H9 (cell line): ENCODE data around the gene PTK7. TPM values are rescaled to one million over a fixed set of nuclear protein-coding genes. Genes with fewer than 3 reads are reported as not detected.

Source experiments
- DNase-seq: peaks from one replicate; pipeline ENCODE4 v3.0.0-alpha.2; 2017
- H2AFZ ChIP-seq: one replicate; pipeline ENCODE4 v1.6.1; 2013; ENCODE audit warnings: mild to moderate bottlenecking, low read length, control low read depth, moderate library complexity
- H2AK5ac ChIP-seq: 2 replicates; pipeline ENCODE4 v1.6.1; 2013; ENCODE audit warnings: low read length, control low read depth, mixed read lengths; ENCODE audit not compliant: insufficient read length
- H2BK120ac ChIP-seq: one replicate; pipeline ENCODE4 v1.6.1; 2013; ENCODE audit warnings: low read depth, mild to moderate bottlenecking, low read length, control low read depth, inconsistent platforms; ENCODE audit not compliant: poor library complexity, severe bottlenecking
- H2BK12ac ChIP-seq: 2 replicates; pipeline ENCODE4 v1.6.1; 2013; ENCODE audit warnings: low read length, control low read depth, mixed read lengths, low read depth; ENCODE audit not compliant: insufficient read length
- H2BK15ac ChIP-seq: 2 replicates; pipeline ENCODE4 v1.6.1; 2013; ENCODE audit warnings: low read depth, low read length, control low read depth
- H2BK20ac ChIP-seq: one replicate; pipeline ENCODE4 v1.6.1; 2013; ENCODE audit warnings: low read depth, mild to moderate bottlenecking, low read length, control low read depth, inconsistent platforms; ENCODE audit not compliant: poor library complexity, severe bottlenecking
- H2BK5ac ChIP-seq: 2 replicates; pipeline ENCODE4 v1.6.1; 2013; ENCODE audit warnings: low read length, control low read depth, mixed read lengths; ENCODE audit not compliant: insufficient read length
- H3K14ac ChIP-seq: 2 replicates; pipeline ENCODE4 v1.6.1; 2013; ENCODE audit warnings: low read length, control low read depth; ENCODE audit not compliant: insufficient read depth
- H3K18ac ChIP-seq: 2 replicates; pipeline ENCODE4 v1.6.1; 2013; ENCODE audit warnings: low read depth, mild to moderate bottlenecking, mixed read lengths, low read length, control low read depth; ENCODE audit not compliant: insufficient read length
- H3K23ac ChIP-seq: 2 replicates; pipeline ENCODE4 v1.6.1; 2013; ENCODE audit warnings: low read length, control low read depth, mixed read lengths, low read depth; ENCODE audit not compliant: insufficient read length
- H3K23me2 ChIP-seq: 2 replicates; pipeline ENCODE4 v1.6.1; 2013; ENCODE audit warnings: low read depth, mild to moderate bottlenecking, mixed read lengths, low read length, control low read depth; ENCODE audit not compliant: insufficient read length, poor library complexity, severe bottlenecking
- H3K27ac ChIP-seq: 2 replicates; pipeline ENCODE4 v1.5.1; 2013; ENCODE audit warnings: low read length, control low read depth, mixed read lengths, low read depth; ENCODE audit not compliant: insufficient read length
- H3K27me3 ChIP-seq: 2 replicates; pipeline ENCODE4 v1.6.1; 2013; ENCODE audit warnings: low read length, control low read depth, inconsistent platforms; ENCODE audit not compliant: insufficient read depth
- H3K4ac ChIP-seq: 2 replicates; pipeline ENCODE4 v1.6.1; 2013; ENCODE audit warnings: low read depth, mild to moderate bottlenecking, control low read depth, inconsistent platforms, low read length, moderate library complexity
- H3K4me1 ChIP-seq: 2 replicates; pipeline ENCODE4 v1.6.1; 2013; ENCODE audit warnings: low read length, control low read depth, inconsistent platforms; ENCODE audit not compliant: insufficient read depth
- H3K4me2 ChIP-seq: 2 replicates; pipeline ENCODE4 v1.6.1; 2013; ENCODE audit warnings: low read length, control low read depth, mixed read lengths; ENCODE audit not compliant: insufficient read length, insufficient read depth
- H3K56ac ChIP-seq: 2 replicates; pipeline ENCODE4 v1.6.1; 2013; ENCODE audit warnings: low read depth, mild to moderate bottlenecking, mixed read lengths, low read length, control low read depth; ENCODE audit not compliant: insufficient read length
- H3K79me1 ChIP-seq: 2 replicates; pipeline ENCODE4 v1.6.1; 2013; ENCODE audit warnings: low read depth, mild to moderate bottlenecking, moderate library complexity, low read length, control low read depth, inconsistent platforms; ENCODE audit not compliant: insufficient read depth, poor library complexity, severe bottlenecking
- H3K79me2 ChIP-seq: 2 replicates; pipeline ENCODE4 v1.6.1; 2013; ENCODE audit warnings: low read length, control low read depth, inconsistent platforms; ENCODE audit not compliant: insufficient read depth
- H3K9ac ChIP-seq: 2 replicates; pipeline ENCODE4 v1.6.1; 2013; ENCODE audit warnings: low read length, control low read depth, mixed read lengths; ENCODE audit not compliant: insufficient read length; ENCODE audit errors: extremely low read depth
- H3K9me3 ChIP-seq: one replicate; pipeline ENCODE4 v1.6.1; 2013; ENCODE audit warnings: low read depth, low read length, inconsistent platforms; ENCODE audit not compliant: control insufficient read depth
- H3T11ph ChIP-seq: one replicate; pipeline ENCODE4 v1.6.1; 2013; ENCODE audit warnings: mild to moderate bottlenecking, low read length, control low read depth, inconsistent platforms
- H4K20me1 ChIP-seq: one replicate; pipeline ENCODE4 v1.6.1; 2013; ENCODE audit not compliant: control insufficient read depth, insufficient read length, insufficient read depth
- H4K5ac ChIP-seq: 2 replicates; pipeline ENCODE4 v1.6.1; 2013; ENCODE audit warnings: low read depth, mild to moderate bottlenecking, mixed read lengths, low read length, control low read depth; ENCODE audit not compliant: insufficient read length
- H4K8ac ChIP-seq: replicated peaks from 2 replicates; pipeline ENCODE4 v1.6.1; 2013; ENCODE audit warnings: low read length, control low read depth, mixed read lengths, low read depth; ENCODE audit not compliant: insufficient read length
- H4K91ac ChIP-seq: 2 replicates; pipeline ENCODE4 v1.6.1; 2013; ENCODE audit warnings: low read depth, mild to moderate bottlenecking, moderate library complexity, mixed read lengths, low read length, control low read depth; ENCODE audit not compliant: insufficient read length
- H3K27ac Mint-ChIP-seq, 3 experiments: 2 replicates in 2 of 3; 3 replicates in 1 of 3; pipeline ENCODE4 v1.8.0; 2020 to 2021; ENCODE audit warnings: mixed read lengths in 3 of 3, mild to moderate bottlenecking in 1 of 3, moderate library complexity in 1 of 3
- H3K27me3 Mint-ChIP-seq: 2 replicates; pipeline ENCODE4 v1.8.0; 2021; ENCODE audit warnings: low read depth, mild to moderate bottlenecking, moderate library complexity, mixed read lengths
- H3K36me3 Mint-ChIP-seq, 3 experiments: 2 replicates in 2 of 3; 3 replicates in 1 of 3; pipeline ENCODE4 v1.8.0; 2020 to 2021; ENCODE audit warnings: low read depth in 3 of 3, mixed read lengths in 3 of 3; ENCODE audit not compliant: insufficient read depth in 1 of 3
- H3K4me1 Mint-ChIP-seq, 2 experiments: 2 replicates each; pipeline ENCODE4 v1.8.0; 2020; ENCODE audit warnings: mixed read lengths in 2 of 2
- H3K4me3 Mint-ChIP-seq, 2 experiments: 2 replicates in 1 of 2; 3 replicates in 1 of 2; pipeline ENCODE4 v1.8.0; 2020 to 2021; ENCODE audit warnings: mild to moderate bottlenecking in 2 of 2, mixed read lengths in 2 of 2, moderate library complexity in 1 of 2
- H3K9me3 Mint-ChIP-seq, 2 experiments: 2 replicates in 1 of 2; 3 replicates in 1 of 2; pipeline ENCODE4 v1.8.0; 2020; ENCODE audit warnings: mild to moderate bottlenecking in 2 of 2, mixed read lengths in 2 of 2, moderate library complexity in 1 of 2
- CTCF ChIP-seq: fragments of 200-600 bp; sonication (generic); conservative IDR thresholded peaks from 3 replicates; pipeline ENCODE4 v1.8.0; 2021; ENCODE audit warnings: antibody characterized with exemption, mild to moderate bottlenecking
- WGBS: extraction: QIAGEN DNeasy Blood & Tissue Kit; methylation state at CpG from one replicate; pipeline ENCODE4 v1.1.7; 2013; ENCODE audit warnings: missing lambda C conversion rate, low lambda C conversion rate, mixed read lengths; ENCODE audit not compliant: insufficient read length; ENCODE audit errors: extremely low coverage; 5-methylcytosine and 5-hydroxymethylcytosine counted together
- total RNA-seq: library from RNA; stranded (reverse); gene quantifications from 2 replicates; pipeline ENCODE4 v1.2.1, GENCODE V29; 2021

Gene PTK7
- total RNA-seq, 1 experiment from 2014 or later = 128 TPM

- no peak overlapping the region for H3K9ac ChIP-seq
- H3K27me3 ChIP-seq = no peaks in the 10 kb centered on the region
- WGBS = no CpG with 5 or more reads among the region's 4 CpGs
These were observed 43.8 kb upstream of the PTK7 start for GRCh38 chr6:43032326-43032725.

More at GRCh38 chr6:43032326-43032725, 43.8 kb upstream of the PTK7 start:
- Histone ChIP-seq H3K79me2 (no peaks in the 10 kb centered on the region), H3K4me2 (no peak overlapping the region), H4K5ac (no peak overlapping the region), H3K27ac (no peak overlapping the region), H2AK5ac (no peak overlapping the region), H3K4me1 (no peaks in the 10 kb centered on the region), H2BK12ac (no peak overlapping the region), H3K23me2 (no peaks in the 10 kb centered on the region), H4K91ac (no peak overlapping the region), H3K23ac (no peak overlapping the region), H2AFZ (no peak overlapping the region), H3K79me1 (no peaks in the 10 kb centered on the region), H4K20me1 (no peaks in the 10 kb centered on the region), H2BK15ac (no peak overlapping the region), H3K4ac (no peak overlapping the region), H3K14ac (no peak overlapping the region), H2BK120ac (no peak overlapping the region), H2BK5ac (no peak overlapping the region), H3K18ac (no peak overlapping the region), H3K9me3 (no peaks in the 10 kb centered on the region), H2BK20ac (no peak overlapping the region), H3T11ph (no peak overlapping the region), H3K56ac (no peak overlapping the region), H4K8ac (no peak overlapping the region)
- DNase-seq = no peak
- H3K27ac Mint-ChIP-seq = no peak overlapping the region
- H3K27me3 Mint-ChIP-seq = no peaks in the 10 kb centered on the region; the same call in 1 of the 2 replicates
- peaks cover 36 to 91% (median 63%) of the 10 kb centered on the region in 3 experiments; a peak in 6 of 7 replicates for H3K36me3 Mint-ChIP-seq
- H3K4me1 Mint-ChIP-seq = no peaks in the 10 kb centered on the region
- no peaks in the 10 kb centered on the region for H3K9me3 Mint-ChIP-seq
- no peak overlapping the region for H3K4me3 Mint-ChIP-seq
- no peak for TF ChIP-seq CTCF
